Adrenal gland (tissue), 12 donors: ENCODE data around the gene FAM170B. TPM values are rescaled to one million over a fixed set of nuclear protein-coding genes. Genes with fewer than 3 reads are reported as not detected.

ENCODE experiments used
- DNase-seq, 7 donors: peaks; one replicate each; pipeline ENCODE4 v3.0.0-alpha.2; 2019 to 2020
- H3K27ac ChIP-seq, 5 donors: fragments of 200-600 bp; sonication (generic) in 4 of 5; 1 replicate in 3 of 5; 2 replicates in 2 of 5; pipeline versions ENCODE4 v1.5.1 to v1.8.0; 2016 to 2020; ENCODE audit warnings: mild to moderate bottlenecking in 1 of 5
- H3K27me3 ChIP-seq: fragments of 200-600 bp; 2 replicates; pipeline ENCODE4 v1.8.0; 2021
- H3K36me3 ChIP-seq, 2 donors: fragments of 200-600 bp; replicated peaks in 1 of 2; 1 replicate in 1 of 2; 2 replicates in 1 of 2; pipeline versions ENCODE4 v1.5.1 to v1.8.0; 2018 to 2022
- H3K4me1 ChIP-seq, 2 donors: fragments of 200-600 bp; replicated peaks in 1 of 2; 1 replicate in 1 of 2; 2 replicates in 1 of 2; pipeline versions ENCODE4 v1.5.1 to v1.8.0; 2018 to 2021
- H3K4me3 ChIP-seq, 4 donors: fragments of 200-600 bp; sonication (generic) in 3 of 4; one replicate each; pipeline ENCODE4 v1.5.1; 2016 to 2018
- H3K9me3 ChIP-seq, 3 donors: fragments of 200-600 bp; sonication (generic) in 1 of 3; replicated peaks in 1 of 3; 1 replicate in 2 of 3; 2 replicates in 1 of 3; pipeline versions ENCODE4 v1.5.1 to v1.8.0; 2016 to 2021
- POLR2A ChIP-seq, 2 donors: fragments of 450-650 bp; IDR thresholded peaks; one replicate each; pipeline ENCODE4 v1.6.1; 2017; ENCODE audit warnings: antibody characterized with exemption in 2 of 2, mild to moderate bottlenecking in 2 of 2, moderate library complexity in 1 of 2
- WGBS, 4 donors: extraction: QIAGEN DNeasy Blood & Tissue Kit in 2 of 4; methylation state at CpG; one replicate each; pipeline versions ENCODE4 v1.1.5 to v1.1.7; 2013 to 2017; 5-methylcytosine and 5-hydroxymethylcytosine counted together
- intact Hi-C, 2 donors: fragments of 100-400 bp; cut with DNase I; formaldehyde crosslinking; loops; one replicate each; pipeline versions ENCODE4 v1.14.1 to v1.15.0; 2022 to 2023
- polyA plus RNA-seq, 3 donors: library from polyadenylated mRNA; stranded (reverse); fragments of 200-250 nt in 2 of 3; fragments of 350-450 nt in 1 of 3; fragmentation: Illumina TruSeq in 1 of 3; extraction: RNeasy Lipid Tissue Mini Kit (QIAGEN cat#74804) in 1 of 3; gene quantifications; one replicate each; pipeline ENCODE4 v1.2.3, GENCODE V29; 2013 to 2014
- total RNA-seq, 9 donors: library from RNA; depleted of rRNA in 4 of 9; stranded (reverse); fragments of >200 nt in 4 of 9; fragments of 120-200 nt in 1 of 9; fragmentation: NEBNext Ultra II Directional in 1 of 9; extraction: Animal tissue kit (Norgen Biotek cat#: 25700) in 1 of 9; gene quantifications; one replicate each; pipeline versions ENCODE4 v1.1.0 to v1.2.4, GENCODE V29; 2013 to 2023
- TF ChIP-seq, protein P1 (sequence below), 6 experiments: fragments of 450-650 bp in 4 of 6; fragments of 200-600 bp in 2 of 6; sonication (generic) in 1 of 6; IDR thresholded peaks; 1 replicate in 5 of 6; 2 replicates in 1 of 6; pipeline versions ENCODE4 v1.5.1 to v1.8.0; 2016 to 2021; ENCODE audit warnings: antibody characterized with exemption in 6 of 6, mild to moderate bottlenecking in 2 of 6, moderate library complexity in 1 of 6
- donor health status: healthy with polysubstance abuse.
- donor health status: Bipolar disorder and iron deficiency.
- donor health status: DM: yes; HTN: yes; CAD: no.
- donor health status: DM: no; HTN: no; CAD: no.
- donor health status: DM: no; HTN: no; CAD: no.
- donor health status: DM: yes; HTN: yes; CAD: no.

The FAM170B gene
- total and polyA plus RNA-seq, 12 donors, result not detected

DNA sequence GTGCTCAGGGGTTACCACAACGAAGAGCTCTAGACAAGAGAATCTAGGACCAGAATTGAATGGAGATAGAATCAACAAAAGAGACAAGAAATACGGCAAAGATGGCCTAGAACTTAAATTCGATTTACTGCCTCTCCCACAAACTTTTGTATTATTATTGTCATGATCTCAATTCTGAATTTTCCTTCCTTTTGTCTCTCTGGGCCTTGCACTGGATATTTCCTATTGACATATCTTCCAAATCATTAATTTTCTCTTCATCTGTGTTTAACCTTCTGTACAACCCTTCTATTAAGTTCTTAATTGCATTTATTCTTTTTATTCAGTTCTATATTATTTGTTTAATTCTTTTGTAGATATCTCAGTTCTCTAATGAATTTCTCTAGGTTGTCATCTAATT lies 46.9 kb downstream of the FAM170B start:
- peaks cover 25 to 41% of the 10 kb centered on the region in 2 donors for H3K4me1 ChIP-seq
- intact Hi-C loops, result no loop called here
- H3K27ac ChIP-seq, result no peak overlapping the region
- H3K36me3 ChIP-seq, result peaks cover 0 to 2% of the 10 kb centered on the region in 2 donors
- no peak overlapping the region for H3K4me3 ChIP-seq
- no peak for DNase-seq
- TF ChIP-seq, protein P1, sequence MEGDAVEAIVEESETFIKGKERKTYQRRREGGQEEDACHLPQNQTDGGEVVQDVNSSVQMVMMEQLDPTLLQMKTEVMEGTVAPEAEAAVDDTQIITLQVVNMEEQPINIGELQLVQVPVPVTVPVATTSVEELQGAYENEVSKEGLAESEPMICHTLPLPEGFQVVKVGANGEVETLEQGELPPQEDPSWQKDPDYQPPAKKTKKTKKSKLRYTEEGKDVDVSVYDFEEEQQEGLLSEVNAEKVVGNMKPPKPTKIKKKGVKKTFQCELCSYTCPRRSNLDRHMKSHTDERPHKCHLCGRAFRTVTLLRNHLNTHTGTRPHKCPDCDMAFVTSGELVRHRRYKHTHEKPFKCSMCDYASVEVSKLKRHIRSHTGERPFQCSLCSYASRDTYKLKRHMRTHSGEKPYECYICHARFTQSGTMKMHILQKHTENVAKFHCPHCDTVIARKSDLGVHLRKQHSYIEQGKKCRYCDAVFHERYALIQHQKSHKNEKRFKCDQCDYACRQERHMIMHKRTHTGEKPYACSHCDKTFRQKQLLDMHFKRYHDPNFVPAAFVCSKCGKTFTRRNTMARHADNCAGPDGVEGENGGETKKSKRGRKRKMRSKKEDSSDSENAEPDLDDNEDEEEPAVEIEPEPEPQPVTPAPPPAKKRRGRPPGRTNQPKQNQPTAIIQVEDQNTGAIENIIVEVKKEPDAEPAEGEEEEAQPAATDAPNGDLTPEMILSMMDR (IDR thresholded peaks at IDR 0.05), result no peak
- WGBS, 4 donors, result 89 to 95% (median 94%) methylated on average over 3 of the region's 3 CpGs
- no peaks in the 10 kb centered on the region for H3K9me3 ChIP-seq
- no peaks in the 10 kb centered on the region for H3K27me3 ChIP-seq

DNA sequence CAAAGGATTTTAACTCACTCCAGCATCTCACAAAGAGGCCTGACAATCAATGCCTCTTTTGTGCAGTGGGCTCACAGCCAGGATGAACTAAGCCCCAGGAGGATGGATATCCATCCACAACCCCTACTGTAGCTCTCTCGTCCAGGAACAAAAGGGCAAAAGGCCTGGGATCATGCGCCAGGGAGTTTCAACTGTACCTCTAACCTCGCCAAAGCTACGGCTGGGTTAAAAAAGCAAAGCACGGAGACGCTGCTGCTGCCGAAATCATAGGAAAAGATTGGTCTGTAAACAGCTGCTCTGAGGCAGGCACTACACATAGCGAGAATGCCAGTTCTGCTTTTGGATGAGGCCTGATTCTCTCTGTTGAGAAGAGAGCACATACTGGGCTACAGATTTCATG lies 50.6 kb downstream of the FAM170B start:
- intact Hi-C loops, result no loop called here
- no peak overlapping the region for H3K4me3 ChIP-seq
- TF ChIP-seq, protein P1 (IDR thresholded peaks at IDR 0.05), result no peak
- TF ChIP-seq POLR2A (IDR thresholded peaks at IDR 0.05), result no peak
- peaks cover 0 to under 1% of the 10 kb centered on the region in 2 donors for H3K36me3 ChIP-seq
- peaks cover 54 to 62% of the 10 kb centered on the region in 2 donors for H3K4me1 ChIP-seq
- H3K27me3 ChIP-seq, result no peaks in the 10 kb centered on the region
- H3K9me3 ChIP-seq, result no peaks in the 10 kb centered on the region
- DNase-seq, result peak in 5 of 7 donors; percentile 32 to 77 (median 53)
- 44 to 78% (median 52%) methylated on average over 8 of the region's 8 CpGs for WGBS, 4 donors
- H3K27ac ChIP-seq, result peak overlapping the region in 4 of 5 donors; percentile 59 to 83 (median 78)

DNA sequence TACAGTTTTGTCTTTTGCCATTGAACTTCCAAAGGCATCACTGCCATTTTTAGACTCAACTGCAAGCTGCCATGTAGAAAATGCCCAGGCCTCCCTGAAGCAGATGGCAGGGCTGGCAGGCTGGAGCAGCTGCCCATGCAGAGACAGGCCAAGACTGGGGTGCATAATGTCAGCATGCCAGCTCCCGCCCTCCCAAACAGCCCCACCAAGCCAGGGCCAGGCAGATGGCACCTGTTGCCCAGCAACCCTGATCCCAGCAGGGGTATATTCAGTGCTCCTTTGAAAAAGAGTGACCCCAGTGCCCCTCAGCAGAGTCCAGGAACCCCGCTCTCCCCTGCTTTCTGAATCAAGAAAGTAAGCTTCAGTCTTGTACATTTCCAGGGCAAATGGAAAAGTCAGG lies 51.1 kb downstream of the FAM170B start:
- H3K36me3 ChIP-seq, result no peaks in the 10 kb centered on the region
- WGBS, 4 donors, result 75 to 100% (median 91%) methylated on average over 1 to 2 of the region's 2 CpGs
- TF ChIP-seq, protein P1 (IDR thresholded peaks at IDR 0.05), result no peak
- no peak for TF ChIP-seq POLR2A (IDR thresholded peaks at IDR 0.05)
- no peaks in the 10 kb centered on the region for H3K9me3 ChIP-seq
- no peak overlapping the region for H3K4me3 ChIP-seq
- DNase-seq, result no peak
- intact Hi-C loops, result no loop called here
- H3K4me1 ChIP-seq, result peaks cover 59 to 67% of the 10 kb centered on the region in 2 donors
- peak overlapping the region in 4 of 5 donors; percentile 59 to 83 (median 78) for H3K27ac ChIP-seq
- no peaks in the 10 kb centered on the region for H3K27me3 ChIP-seq

DNA sequence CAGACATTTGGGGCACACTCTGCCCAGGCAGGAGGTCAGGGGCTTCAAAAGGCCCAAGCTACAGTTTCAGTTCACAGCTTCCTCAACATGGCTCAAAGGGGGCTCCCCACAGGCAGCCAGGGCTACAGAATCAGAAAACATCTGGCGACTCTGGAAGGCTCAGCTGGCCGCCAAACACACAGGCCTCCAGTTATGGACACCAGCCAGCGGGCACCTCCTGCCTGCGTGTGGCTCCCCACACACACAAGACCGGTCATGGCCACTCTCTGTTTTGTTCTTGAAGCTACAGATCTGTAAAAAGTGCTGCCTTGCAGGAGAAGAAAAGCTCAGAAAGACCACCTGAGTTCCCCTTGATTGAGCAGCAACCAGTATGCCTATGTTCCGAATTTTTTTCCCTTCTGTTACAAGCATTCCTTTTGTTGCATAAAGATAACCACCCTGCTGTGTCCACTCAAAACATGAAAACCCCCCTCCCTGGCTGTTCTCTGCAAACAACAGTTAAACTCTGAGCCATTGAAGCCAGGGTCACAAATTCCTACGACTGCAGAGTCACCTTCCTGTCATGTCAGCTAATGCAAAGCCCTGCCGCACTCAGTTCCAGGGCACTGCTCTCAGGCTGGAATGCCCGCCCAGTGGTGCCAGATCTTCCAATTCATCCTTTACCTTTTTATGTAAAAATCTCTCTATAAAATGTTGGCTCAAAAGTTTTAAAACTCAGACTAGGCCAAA lies 52.1 kb downstream of the FAM170B start:
- peak overlapping the region; percentile 15 to 83 (median 74) for H3K27ac ChIP-seq
- DNase-seq, result peak; percentile 64 to 85 (median 80)
- no peaks in the 10 kb centered on the region for H3K36me3 ChIP-seq
- 37 to 40% (median 38%) methylated on average over 7 to 9 of the region's 9 CpGs for whole genome bisulfite sequencing, 4 donors
- no peak overlapping the region for H3K4me3 ChIP-seq
- intact Hi-C loops, result no loop called here
- no peaks in the 10 kb centered on the region for H3K27me3 ChIP-seq
- peaks cover 70 to 78% of the 10 kb centered on the region in 2 donors for H3K4me1 ChIP-seq
- no peaks in the 10 kb centered on the region for H3K9me3 ChIP-seq
- TF ChIP-seq, protein P1 (IDR thresholded peaks at IDR 0.05), result no peak
- TF ChIP-seq POLR2A (IDR thresholded peaks at IDR 0.05), result peak in 1 of 2 donors; percentile 18

Other genes with a start within 250 kb of the FAM170B start
- gene LRRC18, start 194.2 kb downstream of the FAM170B start, total RNA-seq, result not detected
- gene LRRC18, start 194.2 kb downstream of the FAM170B start, polyA plus RNA-seq, result not detected
- 100 to 1,000 TPM in 2 of 9 donors, 10 to 100 TPM in 7; 43.9 to 136 (median 71.9) TPM for gene VSTM4, start 18.5 kb downstream of the FAM170B start, total RNA-seq
- 10 to 100 TPM; 15.1 to 57.1 (median 23.6) TPM for gene VSTM4, start 18.5 kb downstream of the FAM170B start, polyA plus RNA-seq
- 10 to 100 TPM in 1 of 9 donors, 1 to 10 TPM in 7, not detected in 1; 2.0 to 10.0 (median 6.2) TPM for gene TMEM273, start 54.4 kb upstream of the FAM170B start, total RNA-seq
- gene TMEM273, start 54.4 kb upstream of the FAM170B start, polyA plus RNA-seq, result 1 to 10 TPM; 2.5 to 7.6 (median 5.8) TPM
- gene C10orf71, start 165.1 kb upstream of the FAM170B start, total RNA-seq, result under 1 TPM in 1 of 9 donors, not detected in 8; 0.10 TPM
- under 1 TPM in 1 of 3 donors, not detected in 2; 0.08 TPM for gene C10orf71, start 165.1 kb upstream of the FAM170B start, polyA plus RNA-seq